ENCODE results near the gene POU4F1. TPM values are rescaled to one million over a fixed set of nuclear protein-coding genes. Genes with fewer than 3 reads are reported as not detected.

Gene POU4F1
- total RNA-seq, 4 donors from 2014 or later, result not detected

DNA sequence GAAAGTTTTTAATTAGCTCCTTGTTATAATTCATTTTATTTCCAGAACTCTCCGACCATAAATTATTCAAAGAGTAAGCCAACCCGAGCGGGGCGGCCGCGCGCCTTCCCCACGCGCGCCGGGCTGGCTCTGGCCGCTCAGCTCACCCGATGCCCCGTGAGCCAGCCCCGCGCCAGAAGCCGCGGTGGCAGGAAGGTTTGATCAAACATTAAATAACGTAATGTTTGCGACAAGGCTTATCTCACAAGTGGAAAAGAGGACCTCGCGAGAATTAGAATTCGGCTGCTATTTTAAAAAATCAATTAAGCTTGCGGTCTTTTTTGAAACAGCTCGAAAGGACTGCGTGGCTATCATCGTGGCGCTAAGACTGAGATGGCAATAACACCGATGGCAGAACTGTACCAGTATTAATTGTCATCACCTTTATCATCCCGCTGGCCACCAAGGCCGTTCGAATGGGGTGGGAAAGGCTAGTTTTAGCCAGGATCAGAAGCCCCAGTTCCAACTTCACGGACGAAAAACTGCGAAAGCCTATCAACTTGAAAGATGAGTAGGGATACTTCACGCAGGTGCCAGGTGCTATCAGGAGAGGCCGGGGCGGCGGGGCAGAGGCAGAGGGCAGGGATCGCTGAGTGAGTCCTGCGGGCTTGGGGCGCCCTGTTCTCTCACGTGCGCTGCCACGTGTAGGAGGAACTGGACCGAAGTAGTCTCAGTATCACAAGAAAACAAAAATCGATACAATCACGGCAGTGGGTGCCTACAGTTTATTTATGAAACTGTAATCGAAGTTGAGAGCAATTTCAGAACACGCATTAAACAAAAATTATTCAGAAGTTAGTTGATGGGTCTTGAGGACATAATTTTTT is 6.4 kb downstream of the POU4F1 start:
- Histone ChIP-seq H3K4me1 (peaks cover 0 to 21% (median 3%) of the 10 kb centered on the region in 4 donors), H3K27me3 (peaks cover 0 to 69% of the 10 kb centered on the region in 2 donors), H3K9me3 (peaks cover 0 to 16% (median 0%) of the 10 kb centered on the region in 4 donors), H3K4me3 (no peak overlapping the region), H3K27ac (no peak overlapping the region), H3K36me3 (no peaks in the 10 kb centered on the region)
- DNase-seq, result no peak
- TF ChIP-seq CTCF (IDR thresholded peaks at IDR 0.05), result no peak
- TF ChIP-seq POLR2A (IDR thresholded peaks at IDR 0.05), result no peak

- H3K4me3 ChIP-seq, result peak overlapping the region in 2 of 4 donors; percentile 7 to 32
These were observed 7.0 kb downstream of the POU4F1 start for GRCh38 chr13:78596399-78596735.

GRCh38 chr13:78595495-78596398 is 7.6 kb downstream of the POU4F1 start:
- Histone ChIP-seq H3K9me3 (peaks cover 0 to 16% (median 0%) of the 10 kb centered on the region in 4 donors), H3K27me3 (peaks cover 0 to 59% of the 10 kb centered on the region in 2 donors), H3K4me3 (peak overlapping the region in 2 of 4 donors; percentile 7 to 32), H3K27ac (no peak overlapping the region), H3K36me3 (no peaks in the 10 kb centered on the region), H3K4me1 (peaks cover 0 to 12% (median 0%) of the 10 kb centered on the region in 4 donors)
- TF ChIP-seq POLR2A (IDR thresholded peaks at IDR 0.05) (no peak), CTCF (IDR thresholded peaks at IDR 0.05) (no peak)
- DNase-seq, result no peak

More at GRCh38 chr13:78596399-78596735, 7.0 kb downstream of the POU4F1 start:
- TF ChIP-seq CTCF (IDR thresholded peaks at IDR 0.05), result no peak
- DNase-seq, result no peak
- Histone ChIP-seq H3K9me3 (peaks cover 0 to 16% (median 0%) of the 10 kb centered on the region in 4 donors), H3K36me3 (no peaks in the 10 kb centered on the region), H3K27me3 (peaks cover 0 to 65% of the 10 kb centered on the region in 2 donors), H3K4me1 (peaks cover 0 to 18% (median under 1%) of the 10 kb centered on the region in 4 donors), H3K27ac (no peak overlapping the region)

DNA sequence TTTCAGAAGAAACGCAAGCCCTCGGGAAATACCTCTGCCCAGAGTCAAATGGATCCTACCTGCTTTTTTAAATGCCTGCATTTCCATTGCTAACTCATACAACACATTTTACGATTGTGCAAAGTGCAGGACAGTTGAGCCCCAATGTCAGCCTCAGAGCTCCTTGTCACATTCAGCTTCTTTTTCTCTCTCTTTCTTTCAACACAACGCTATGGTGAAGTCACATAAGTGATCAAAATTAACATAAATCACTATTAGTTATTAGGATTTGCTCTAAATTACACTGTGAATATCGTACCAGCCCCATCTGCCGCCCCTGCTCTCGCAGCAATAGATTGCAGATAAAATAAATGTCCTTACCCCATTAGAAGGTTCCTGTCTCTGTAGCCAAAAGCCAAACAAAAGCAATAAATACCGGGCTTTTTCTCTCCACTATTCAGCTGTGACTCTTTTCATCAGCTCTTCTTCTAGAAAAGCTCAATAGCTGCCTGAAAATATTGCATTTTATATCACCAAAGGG is 8.8 kb downstream of the POU4F1 start:
- DNase-seq, result no peak
- Histone ChIP-seq H3K27me3 (peaks cover 0 to 48% of the 10 kb centered on the region in 2 donors), H3K27ac (no peak overlapping the region), H3K4me1 (peaks cover 0 to 12% (median 0%) of the 10 kb centered on the region in 4 donors), H3K9me3 (peaks cover 0 to 16% (median 0%) of the 10 kb centered on the region in 4 donors), H3K36me3 (no peaks in the 10 kb centered on the region), H3K4me3 (no peak overlapping the region)
- TF ChIP-seq CTCF (IDR thresholded peaks at IDR 0.05) (no peak), POLR2A (IDR thresholded peaks at IDR 0.05) (no peak)

DNA sequence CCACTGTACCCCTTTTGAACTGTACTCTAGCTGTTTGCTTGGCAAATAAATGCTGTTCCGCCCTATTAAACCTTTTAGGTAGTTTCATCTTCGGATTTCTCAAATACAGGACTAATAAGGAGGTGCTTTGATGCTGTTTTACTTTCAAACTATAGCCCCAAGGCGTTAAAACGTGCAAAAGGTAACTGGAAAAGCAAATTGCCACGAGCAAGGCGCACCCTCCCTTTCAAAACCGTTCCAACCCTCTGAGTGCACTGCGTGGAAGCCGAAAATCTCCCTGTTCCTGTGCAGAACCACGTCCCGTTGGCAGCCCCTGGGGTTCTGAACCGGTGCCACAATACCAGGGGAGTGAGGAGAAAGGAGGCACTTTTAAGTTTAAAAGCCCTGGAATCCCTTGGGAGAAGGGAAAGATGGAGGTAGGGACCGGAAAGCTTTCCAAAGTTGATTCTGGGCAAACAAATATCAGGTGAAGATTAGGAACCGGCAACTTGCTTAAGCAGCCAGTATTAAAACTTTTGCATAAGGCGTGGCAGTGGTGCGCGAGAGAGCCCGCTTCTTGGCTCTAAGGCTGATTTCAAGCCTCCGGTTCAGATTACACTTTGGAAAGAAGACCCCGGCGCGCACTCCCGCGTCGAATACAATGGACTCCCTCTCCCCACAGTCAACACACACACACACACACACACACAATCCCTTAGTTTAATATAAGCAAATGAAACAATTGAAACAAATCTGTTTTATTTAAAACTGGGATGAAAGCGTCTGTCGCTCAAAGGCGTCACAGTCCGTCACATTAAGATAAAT is 9.5 kb downstream of the POU4F1 start:
- H3K27ac ChIP-seq, result no peak overlapping the region
- peaks cover 0 to 12% (median 0%) of the 10 kb centered on the region in 4 donors for H3K4me1 ChIP-seq
- DNase-seq, result no peak
- H3K36me3 ChIP-seq, result no peaks in the 10 kb centered on the region
- no peak overlapping the region for H3K4me3 ChIP-seq
- H3K27me3 ChIP-seq, result peaks cover 0 to 48% of the 10 kb centered on the region in 2 donors
- TF ChIP-seq CTCF (IDR thresholded peaks at IDR 0.05) (no peak), POLR2A (IDR thresholded peaks at IDR 0.05) (no peak)
- peaks cover 0 to 16% (median 0%) of the 10 kb centered on the region in 4 donors for H3K9me3 ChIP-seq

Data from Peyer's patch (tissue), 4 donors.